Thyroid gland (tissue), 4 donors: ENCODE measurements around the gene EEFSEC. TPM values are rescaled to one million over a fixed set of nuclear protein-coding genes. Genes with fewer than 3 reads are reported as not detected.
"Not testable (repeated sequence)": the region's sequence is repeated elsewhere in the genome, so short reads cannot be mapped to it uniquely, and the experiment has no call there.

Experiments
- DNase-seq, 2 donors: peaks; one replicate each; pipeline ENCODE4 v3.0.0-alpha.2; 2019
- H3K27ac ChIP-seq, 3 donors: fragments of 200-600 bp; sonication (generic); 1 replicate in 2 of 3; 2 replicates in 1 of 3; pipeline ENCODE4 v1.5.1; 2016 to 2019; ENCODE audit warnings: mild to moderate bottlenecking in 1 of 3, moderate library complexity in 1 of 3
- H3K27me3 ChIP-seq: fragments of 200-600 bp; sonication (generic); one replicate; pipeline ENCODE4 v1.5.1; 2019
- H3K36me3 ChIP-seq, 2 donors: fragments of 200-600 bp; sonication (generic); one replicate each; pipeline ENCODE4 v1.5.1; 2016 to 2019
- H3K4me1 ChIP-seq, 2 donors: fragments of 200-600 bp; sonication (generic); one replicate each; pipeline ENCODE4 v1.5.1; 2017 to 2019
- H3K4me3 ChIP-seq, 3 donors: fragments of 200-600 bp; sonication (generic); replicated peaks in 1 of 3; 1 replicate in 2 of 3; 2 replicates in 1 of 3; pipeline ENCODE4 v1.5.1; 2016; ENCODE audit warnings: mild to moderate bottlenecking in 1 of 3
- H3K9me3 ChIP-seq: fragments of 200-600 bp; sonication (generic); one replicate; pipeline ENCODE4 v1.5.1; 2017
- CTCF ChIP-seq, 6 experiments: fragments of 200-600 bp in 3 of 6; fragments of 450-650 bp in 3 of 6; sonication (generic) in 3 of 6; IDR thresholded peaks; one replicate each; pipeline ENCODE4 v1.5.1; 2016 to 2019; ENCODE audit warnings: antibody characterized with exemption in 6 of 6, mild to moderate bottlenecking in 2 of 6, inconsistent platforms in 1 of 6, moderate library complexity in 1 of 6
- POLR2A ChIP-seq, 2 donors: fragments of 450-650 bp; IDR thresholded peaks; one replicate each; pipeline ENCODE4 v1.6.1; 2017; ENCODE audit warnings: antibody characterized with exemption in 2 of 2, mild to moderate bottlenecking in 2 of 2, moderate library complexity in 1 of 2
- WGBS, 2 donors: methylation state at CpG; one replicate each; pipeline ENCODE4 v1.1.5; 2017; 5-methylcytosine and 5-hydroxymethylcytosine counted together
- intact Hi-C: fragments of 100-400 bp; cut with DNase I; formaldehyde crosslinking; loops from one replicate; pipeline ENCODE4 v1.15.1; 2023
- total RNA-seq, 4 donors: library from RNA; depleted of rRNA; stranded (reverse); fragments of >200 nt; gene quantifications; one replicate each; pipeline ENCODE4 v1.2.3, GENCODE V29; 2016

EEFSEC gene
- total RNA-seq, 4 donors from 2014 or later = 13.3 to 26.6 (median 21.7) TPM

- intact Hi-C loops = no loop called here
- peak overlapping the region in 2 of 3 donors; percentile 72 to 82 for H3K4me3 ChIP-seq
- no peaks in the 10 kb centered on the region for H3K9me3 ChIP-seq
- peak overlapping the region; percentile 59 to 87 (median 69) for H3K27ac ChIP-seq
- WGBS, 2 donors = 50 to 54% methylated on average over 14 to 22 of the region's 29 CpGs
- TF ChIP-seq CTCF (IDR thresholded peaks at IDR 0.05) (no peak), POLR2A (IDR thresholded peaks at IDR 0.05) (no peak)
- DNase-seq = no peak
- H3K4me1 ChIP-seq = peaks cover 2 to 6% of the 10 kb centered on the region in 2 donors
- H3K36me3 ChIP-seq = no peaks in the 10 kb centered on the region
- H3K27me3 ChIP-seq = no peaks in the 10 kb centered on the region
Observed at GRCh38 chr3:128152419-128153155, 694 bp upstream of the EEFSEC start.

GRCh38 chr3:128154354-128154753, 1.1 kb downstream of the EEFSEC start:
- H3K4me1 ChIP-seq, DNase-seq, H3K9me3 ChIP-seq, H3K36me3 ChIP-seq, H3K4me3 ChIP-seq, H3K27me3 ChIP-seq, intact Hi-C loops: not testable (repeated sequence)
- 88 to 89% methylated on average over 16 of the region's 16 CpGs for WGBS, 2 donors
- H3K27ac ChIP-seq = peak overlapping the region in 1 of 3 donors; percentile 87

- DNase-seq = no peak
- H3K4me3 ChIP-seq = no peak overlapping the region
- H3K9me3 ChIP-seq = no peaks in the 10 kb centered on the region
- H3K27ac ChIP-seq = no peak overlapping the region
- no peaks in the 10 kb centered on the region for H3K27me3 ChIP-seq
- 70 to 97% methylated on average over 3 of the region's 3 CpGs for WGBS, 2 donors
- H3K36me3 ChIP-seq = no peaks in the 10 kb centered on the region
- intact Hi-C loops = no loop called here
- no peak for TF ChIP-seq CTCF (IDR thresholded peaks at IDR 0.05)
- TF ChIP-seq POLR2A (IDR thresholded peaks at IDR 0.05) = no peak
- peaks cover 2 to 6% of the 10 kb centered on the region in 2 donors for H3K4me1 ChIP-seq
Observed at GRCh38 chr3:128155616-128156360, 2.5 kb downstream of the EEFSEC start.

GRCh38 chr3:128160661-128161060, 7.4 kb downstream of the EEFSEC start:
- 91 to 93% methylated on average over 5 of the region's 5 CpGs for WGBS, 2 donors
- intact Hi-C loops = no loop called here
- H3K9me3 ChIP-seq = no peaks in the 10 kb centered on the region
- H3K36me3 ChIP-seq = no peaks in the 10 kb centered on the region
- H3K4me3 ChIP-seq = no peak overlapping the region
- TF ChIP-seq CTCF (IDR thresholded peaks at IDR 0.05) = no peak
- TF ChIP-seq POLR2A (IDR thresholded peaks at IDR 0.05) = no peak
- no peak for DNase-seq
- no peaks in the 10 kb centered on the region for H3K27me3 ChIP-seq
- no peak overlapping the region for H3K27ac ChIP-seq
- no peaks in the 10 kb centered on the region for H3K4me1 ChIP-seq

- Histone ChIP-seq H3K9me3 (no peaks in the 10 kb centered on the region), H3K27ac (no peak overlapping the region), H3K27me3 (no peaks in the 10 kb centered on the region), H3K4me3 (no peak overlapping the region), H3K4me1 (no peaks in the 10 kb centered on the region), H3K36me3 (no peaks in the 10 kb centered on the region)
- intact Hi-C loops = no loop called here
- TF ChIP-seq CTCF (IDR thresholded peaks at IDR 0.05) (no peak), POLR2A (IDR thresholded peaks at IDR 0.05) (no peak)
- WGBS, 2 donors = 75 to 96% methylated on average over 5 of the region's 5 CpGs
- DNase-seq = no peak
Observed at GRCh38 chr3:128163432-128163831, 10.2 kb downstream of the EEFSEC start.
